ENCODE data around the gene TWNK.

TWNK gene

DNA sequence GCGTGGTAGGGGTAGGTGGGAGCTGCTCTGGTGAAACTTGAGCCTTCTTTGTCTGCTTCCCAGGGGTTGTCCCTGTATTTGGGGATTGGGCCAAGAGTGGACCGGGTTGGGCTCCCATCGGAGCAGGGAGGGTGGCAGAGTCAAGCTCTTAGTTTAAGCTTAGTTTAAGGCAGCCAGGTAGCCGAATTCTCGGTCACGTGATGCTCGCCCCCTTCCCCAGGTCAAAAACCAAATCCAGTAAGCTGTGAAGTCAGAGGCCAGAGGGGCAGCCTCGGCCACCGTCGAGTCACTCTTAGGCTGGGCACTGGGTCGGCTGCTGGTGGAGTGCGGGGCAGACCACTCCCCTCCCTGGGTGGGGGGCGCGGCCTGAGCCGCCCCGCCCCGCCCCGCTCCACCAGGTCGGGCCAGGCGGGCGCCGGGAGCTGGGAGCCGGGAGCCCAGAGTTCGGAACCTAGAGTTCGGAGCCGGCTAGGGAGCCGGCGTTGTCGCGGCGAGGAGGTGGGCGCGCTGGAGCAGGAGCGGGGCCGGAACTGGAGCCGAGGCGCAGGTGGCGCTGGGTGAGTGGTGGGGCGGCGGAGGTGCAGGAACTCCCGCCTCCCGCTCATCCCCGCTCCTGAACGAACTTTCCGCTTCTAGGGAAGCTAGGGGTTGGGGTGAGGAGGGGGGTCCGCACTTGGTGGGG lies 9.5 kb downstream of the TWNK start:
- ChIA-PET CTCF (interaction anchor here (1.0 to 23.7 kb wide), 9 partner anchors 9 to 55 kb away, joined by 3 to 311 read pairs (median 4); partner anchors contain the start of genes MRPL43 and TWNK), POLR2A (interaction anchor here (0.5 to 1.7 kb wide), 2 partner anchors 35 to 363 kb away, joined by 3 to 7 read pairs; partner anchors contain the start of genes PDZD7 and SFXN3)
- no peaks in the 10 kb centered on the region for H3K9me3 ChIP-seq (ENCODE audit: control extremely low read depth in 1 of 5, control insufficient read depth in 4 of 5, insufficient read depth in 2 of 5, low read depth in 1 of 5, low read length in 4 of 5)

DNA sequence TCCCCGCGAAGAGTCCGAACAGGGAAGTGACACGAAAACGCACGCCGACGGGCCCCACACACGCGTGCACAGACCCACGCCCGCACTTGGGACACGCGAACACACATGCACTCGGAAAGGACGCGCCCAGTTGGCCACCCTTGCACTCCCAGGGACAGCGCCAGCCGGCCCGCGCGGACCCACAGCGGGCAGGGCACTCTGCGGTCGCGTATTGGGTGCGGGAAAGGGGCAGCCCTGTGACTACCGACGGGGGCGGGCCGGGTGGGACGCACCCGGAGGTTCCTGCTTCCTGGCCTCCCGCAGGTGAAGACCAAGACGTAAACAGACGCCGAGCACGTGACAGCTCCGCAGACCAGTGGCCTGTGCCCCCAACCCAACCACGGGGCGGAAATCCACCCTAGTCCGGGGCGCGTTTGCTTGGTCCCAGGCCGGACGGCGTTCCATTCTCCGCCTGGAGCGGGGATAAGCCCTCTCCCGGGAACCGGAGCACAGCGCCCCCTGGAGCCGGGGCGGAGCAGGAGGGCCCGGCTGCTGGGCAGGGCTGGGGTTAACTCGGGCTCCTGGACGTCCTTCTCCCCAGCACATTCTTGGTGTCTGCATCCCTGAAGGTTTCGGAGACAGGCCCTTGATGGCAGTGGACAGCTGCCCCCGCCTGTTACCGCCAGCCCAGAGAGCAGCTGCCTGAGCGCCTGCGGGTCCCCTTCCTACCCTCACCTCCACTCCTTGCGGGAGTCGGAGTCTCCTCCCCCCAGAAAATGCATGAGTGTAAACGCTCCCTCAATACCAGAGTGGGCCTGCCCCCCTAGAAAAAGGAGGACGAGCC lies 10.2 kb downstream of the TWNK start:
- Histone ChIP-seq H3K27ac (ENCODE audit: insufficient read depth in 1 of 2, low read depth in 1 of 2, low read length in 2 of 2, poor library complexity in 1 of 2, severe bottlenecking in 2 of 2) (peak overlapping the region in 1 of 2 experiments; percentile 90), H3K9me3 (ENCODE audit: control extremely low read depth in 1 of 5, control insufficient read depth in 4 of 5, insufficient read depth in 2 of 5, low read depth in 1 of 5, low read length in 4 of 5) (no peaks in the 10 kb centered on the region), H3K27me3 (replicated peaks in 2 of 5; ENCODE audit: control insufficient read depth in 4 of 5, insufficient read depth in 5 of 5, low read length in 4 of 5) (no peaks in the 10 kb centered on the region), H3K36me3 (ENCODE audit: control insufficient read depth in 4 of 4, insufficient read depth in 4 of 4, low read length in 3 of 4) (peaks cover 5 to 33% (median 15%) of the 10 kb centered on the region in 4 experiments), H3K4me3 (ENCODE audit: control insufficient read depth in 1 of 7, extremely low read depth in 1 of 7, insufficient read depth in 4 of 7, low read depth in 2 of 7, low read length in 6 of 7) (peak overlapping the region; percentile 76 to 93 (median 84)), H3K4me1 (ENCODE audit: control extremely low read depth in 1 of 4, control insufficient read depth in 4 of 4, insufficient read depth in 4 of 4, low read length in 3 of 4) (peaks cover 0 to 60% (median 50%) of the 10 kb centered on the region in 4 experiments)
- under 1% methylated on average over 59 of the region's 66 CpGs for WGBS (ENCODE audit: insufficient coverage)
- POLR2A ChIA-PET, result interaction anchor here (0.5 to 1.7 kb wide), 5 partner anchors 34 to 461 kb away, joined by 3 to 7 read pairs (median 3); partner anchors contain the start of genes PDZD7 and SFXN3
- CTCF ChIA-PET, result interaction anchor here (0.7 to 23.7 kb wide), 16 partner anchors 10 to 54 kb away, joined by 3 to 311 read pairs (median 4); partner anchors contain the start of genes MRPL43, PDZD7, SFXN3 and TWNK
- peak; percentile 58 to 68 (median 64) for DNase-seq

More for the DNA sequence above, 9.5 kb downstream of the TWNK start:
- peak overlapping the region; percentile 76 to 93 (median 84) for H3K4me3 ChIP-seq (ENCODE audit: control insufficient read depth in 1 of 7, extremely low read depth in 1 of 7, insufficient read depth in 4 of 7, low read depth in 2 of 7, low read length in 6 of 7)
- 3% methylated on average over 29 of the region's 46 CpGs for WGBS (ENCODE audit: insufficient coverage)
- H3K36me3 ChIP-seq (ENCODE audit: control insufficient read depth in 4 of 4, insufficient read depth in 4 of 4, low read length in 3 of 4), result peaks cover 5 to 29% (median 14%) of the 10 kb centered on the region in 4 experiments
- H3K27me3 ChIP-seq (replicated peaks in 2 of 5; ENCODE audit: control insufficient read depth in 4 of 5, insufficient read depth in 5 of 5, low read length in 4 of 5), result no peaks in the 10 kb centered on the region
- H3K27ac ChIP-seq (ENCODE audit: insufficient read depth in 1 of 2, low read depth in 1 of 2, low read length in 2 of 2, poor library complexity in 1 of 2, severe bottlenecking in 2 of 2), result peak overlapping the region; percentile 15 to 90
- no peak for DNase-seq
- H3K4me1 ChIP-seq (ENCODE audit: control extremely low read depth in 1 of 4, control insufficient read depth in 4 of 4, insufficient read depth in 4 of 4, low read length in 3 of 4), result peaks cover 0 to 53% (median 44%) of the 10 kb centered on the region in 4 experiments

DNA sequence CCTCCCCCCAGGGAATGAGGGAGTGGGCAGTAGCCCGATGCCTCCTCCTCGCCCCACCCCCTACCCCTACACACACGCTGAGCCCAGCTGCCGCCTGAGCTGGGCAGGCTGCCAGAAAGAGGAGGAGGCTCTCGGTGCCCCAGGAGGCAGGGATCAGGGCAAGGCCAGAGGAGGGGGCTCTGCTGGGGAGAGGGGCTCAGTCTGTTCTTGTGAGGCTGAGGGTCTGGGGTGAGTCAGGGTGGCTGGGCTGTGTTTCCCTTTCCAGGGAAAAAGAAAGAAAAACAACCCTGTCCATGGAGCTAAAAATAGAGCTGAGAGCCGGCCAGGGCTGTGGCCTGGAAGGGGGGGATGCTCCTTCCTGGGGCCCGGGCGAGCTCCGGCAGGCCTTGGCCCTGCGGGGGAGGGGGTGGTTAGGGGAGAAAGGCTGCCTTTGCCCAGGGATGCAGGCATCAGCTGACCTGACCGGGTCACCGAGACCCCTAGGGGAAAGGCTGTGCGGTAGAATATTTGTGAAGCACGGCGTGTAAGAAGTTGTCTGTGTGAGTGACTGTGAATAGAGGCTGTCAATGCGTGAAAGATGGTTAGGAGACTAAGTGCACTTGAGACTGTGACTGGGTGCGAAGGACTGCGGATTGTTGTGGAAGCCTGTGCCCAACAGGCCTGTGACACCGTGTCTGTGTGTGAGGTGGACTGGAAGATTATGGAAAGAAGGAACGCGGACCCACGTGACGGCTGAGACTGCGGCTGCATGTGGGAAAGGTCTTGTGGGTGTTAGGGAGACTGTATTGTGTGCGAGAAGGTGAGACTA lies 11.0 kb downstream of the TWNK start:
- peak in 2 of 3 donors; percentile 72 to 75 for DNase-seq
- Histone ChIP-seq H3K9me3 (ENCODE audit: control extremely low read depth in 1 of 5, control insufficient read depth in 4 of 5, insufficient read depth in 2 of 5, low read depth in 1 of 5, low read length in 4 of 5) (no peaks in the 10 kb centered on the region), H3K27ac (ENCODE audit: insufficient read depth in 1 of 2, low read depth in 1 of 2, low read length in 2 of 2, poor library complexity in 1 of 2, severe bottlenecking in 2 of 2) (peak overlapping the region; percentile 25 to 90), H3K36me3 (ENCODE audit: control insufficient read depth in 4 of 4, insufficient read depth in 4 of 4, low read length in 3 of 4) (peaks cover 2 to 35% (median 17%) of the 10 kb centered on the region in 4 experiments), H3K27me3 (replicated peaks in 2 of 5; ENCODE audit: control insufficient read depth in 4 of 5, insufficient read depth in 5 of 5, low read length in 4 of 5) (no peaks in the 10 kb centered on the region), H3K4me1 (ENCODE audit: control extremely low read depth in 1 of 4, control insufficient read depth in 4 of 4, insufficient read depth in 4 of 4, low read length in 3 of 4) (peaks cover 0 to 60% (median 50%) of the 10 kb centered on the region in 4 experiments), H3K4me3 (ENCODE audit: control insufficient read depth in 1 of 7, extremely low read depth in 1 of 7, insufficient read depth in 4 of 7, low read depth in 2 of 7, low read length in 6 of 7) (peak overlapping the region; percentile 76 to 93 (median 84))
- WGBS (ENCODE audit: insufficient coverage), result 2% methylated on average over 17 of the region's 25 CpGs
- ChIA-PET CTCF (interaction anchor here (0.7 to 23.7 kb wide), 15 partner anchors 11 to 53 kb away, joined by 3 to 311 read pairs (median 4); partner anchors contain the start of genes MRPL43, PDZD7, SFXN3 and TWNK), POLR2A (interaction anchor here (0.6 to 1.7 kb wide), 6 partner anchors 11 to 462 kb away, joined by 3 to 7 read pairs (median 3); partner anchors contain the start of genes MRPL43, PDZD7, SFXN3 and TWNK)

DNA sequence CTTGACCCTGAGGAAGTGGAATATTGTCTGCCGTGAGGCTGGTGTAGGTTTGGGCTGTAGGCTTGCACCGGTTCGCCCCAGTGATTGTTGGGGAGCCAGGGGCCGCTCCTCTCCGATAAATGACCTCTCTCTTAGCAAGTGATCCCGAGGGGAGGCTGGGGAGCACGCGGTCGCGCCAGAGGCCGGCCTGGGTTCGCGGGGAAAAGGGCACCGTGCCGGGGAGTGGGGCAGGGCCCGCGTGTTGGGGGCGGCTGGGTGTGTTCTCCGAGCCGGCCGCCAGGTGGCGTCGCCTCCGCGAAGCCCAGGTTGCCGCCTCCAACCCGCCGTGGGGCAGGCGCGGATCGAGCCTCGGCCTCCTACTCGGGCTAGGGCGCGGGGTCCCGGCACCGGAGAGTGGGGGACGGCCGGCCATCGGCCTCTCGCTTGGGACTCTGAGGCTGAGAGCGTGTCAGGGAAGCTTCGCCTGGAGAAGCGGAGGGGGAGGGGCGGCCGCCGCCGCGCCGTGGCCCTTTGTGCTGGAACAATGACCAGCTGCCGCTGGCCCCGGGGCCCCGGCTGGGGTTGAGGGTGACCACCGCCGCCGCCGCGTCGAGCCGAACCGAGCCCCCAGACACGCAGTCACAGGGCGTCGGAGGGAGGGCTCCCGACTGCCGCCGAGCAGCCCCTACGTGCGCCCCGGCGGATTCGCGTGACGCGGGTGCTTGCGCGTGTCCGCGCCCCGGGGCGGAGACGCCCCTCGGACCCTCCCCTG lies 11.8 kb downstream of the TWNK start:
- H3K36me3 ChIP-seq (ENCODE audit: control insufficient read depth in 4 of 4, insufficient read depth in 4 of 4, low read length in 3 of 4), result peaks cover 0 to 35% (median 18%) of the 10 kb centered on the region in 4 experiments
- H3K27me3 ChIP-seq (replicated peaks in 2 of 5; ENCODE audit: control insufficient read depth in 4 of 5, insufficient read depth in 5 of 5, low read length in 4 of 5), result no peaks in the 10 kb centered on the region
- ChIA-PET CTCF (interaction anchor here (1.0 to 23.7 kb wide), 7 partner anchors 10 to 52 kb away, joined by 4 to 311 read pairs (median 5); partner anchors contain the start of genes MRPL43 and TWNK), POLR2A (interaction anchor here (0.6 to 1.1 kb wide), 4 partner anchors 12 to 1677 kb away, joined by 3 to 5 read pairs (median 3); partner anchors contain the start of genes MRPL43 and TWNK)
- H3K9me3 ChIP-seq (ENCODE audit: control extremely low read depth in 1 of 5, control insufficient read depth in 4 of 5, insufficient read depth in 2 of 5, low read depth in 1 of 5, low read length in 4 of 5), result no peaks in the 10 kb centered on the region
- peak overlapping the region; percentile 79 to 90 for H3K27ac ChIP-seq (ENCODE audit: insufficient read depth in 1 of 2, low read depth in 1 of 2, low read length in 2 of 2, poor library complexity in 1 of 2, severe bottlenecking in 2 of 2)
- WGBS (ENCODE audit: insufficient coverage), result under 1% methylated on average over 62 of the region's 83 CpGs
- peaks cover 0 to 60% (median 50%) of the 10 kb centered on the region in 4 experiments for H3K4me1 ChIP-seq (ENCODE audit: control extremely low read depth in 1 of 4, control insufficient read depth in 4 of 4, insufficient read depth in 4 of 4, low read length in 3 of 4)
- peak overlapping the region; percentile 76 to 93 (median 84) for H3K4me3 ChIP-seq (ENCODE audit: control insufficient read depth in 1 of 7, extremely low read depth in 1 of 7, insufficient read depth in 4 of 7, low read depth in 2 of 7, low read length in 6 of 7)
- peak; percentile 70 to 81 (median 81) for DNase-seq

DNA sequence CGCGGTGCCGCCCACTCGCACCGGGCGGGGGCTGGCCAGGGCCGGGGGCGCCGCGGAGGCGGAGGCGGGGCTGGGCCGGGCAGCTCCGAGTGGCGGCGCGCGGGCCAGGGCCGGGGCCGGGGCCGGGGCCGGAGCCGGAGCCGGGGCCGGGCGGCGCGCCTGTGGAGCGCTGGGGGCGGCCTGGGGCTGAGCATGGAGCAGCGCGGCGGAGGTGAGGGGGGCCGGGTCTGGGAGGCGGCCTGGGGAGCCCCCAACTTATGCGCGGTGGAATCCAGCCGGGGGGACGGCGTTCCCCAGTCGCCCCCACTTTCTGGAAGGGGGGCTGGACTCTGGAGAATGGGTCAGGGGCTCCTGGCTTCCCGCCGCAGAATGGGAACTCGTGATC lies 12.4 kb downstream of the TWNK start, which contains the start of gene LZTS2:
TSS of gene LZTS2 (plus strand) at position 67 of the 385 bp plus-strand sequence. CDS start 2,731 bp downstream, outside the sequence.
- POLR2A ChIA-PET, result interaction anchor here (0.6 to 1.1 kb wide), 3 partner anchors 13 to 1677 kb away, joined by 3 to 5 read pairs (median 3); partner anchors contain the start of genes MRPL43 and TWNK
- CTCF ChIA-PET, result interaction anchor here (0.8 to 23.7 kb wide), 4 partner anchors 9 to 32 kb away, joined by 3 to 311 read pairs (median 98); partner anchors contain the start of genes MRPL43 and TWNK
- H3K9me3 ChIP-seq (ENCODE audit: control extremely low read depth in 1 of 5, control insufficient read depth in 4 of 5, insufficient read depth in 2 of 5, low read depth in 1 of 5, low read length in 4 of 5), result no peaks in the 10 kb centered on the region
- H3K36me3 ChIP-seq (ENCODE audit: control insufficient read depth in 4 of 4, insufficient read depth in 4 of 4, low read length in 3 of 4), result peaks cover 0 to 29% (median 19%) of the 10 kb centered on the region in 4 experiments
- no peak for DNase-seq
- WGBS (ENCODE audit: insufficient coverage), result under 1% methylated on average over 40 of the region's 44 CpGs
- peaks cover 0 to 60% (median 50%) of the 10 kb centered on the region in 4 experiments for H3K4me1 ChIP-seq (ENCODE audit: control extremely low read depth in 1 of 4, control insufficient read depth in 4 of 4, insufficient read depth in 4 of 4, low read length in 3 of 4)
- no peaks in the 10 kb centered on the region for H3K27me3 ChIP-seq (replicated peaks in 2 of 5; ENCODE audit: control insufficient read depth in 4 of 5, insufficient read depth in 5 of 5, low read length in 4 of 5)
- peak within 1 kb of the TSS; percentile 80 to 91 for H3K27ac ChIP-seq (ENCODE audit: insufficient read depth in 1 of 2, low read depth in 1 of 2, low read length in 2 of 2, poor library complexity in 1 of 2, severe bottlenecking in 2 of 2)
- peak within 1 kb of the TSS; percentile 76 to 93 (median 86) for H3K4me3 ChIP-seq (ENCODE audit: control insufficient read depth in 1 of 7, extremely low read depth in 1 of 7, insufficient read depth in 4 of 7, low read depth in 2 of 7, low read length in 6 of 7)

All from common myeloid progenitor, CD34-positive (primary cell).